Measurements from ENCODE around the gene CACNA2D3. TPM values are rescaled to one million over a fixed set of nuclear protein-coding genes. Genes with fewer than 3 reads are reported as not detected.

CACNA2D3 gene
- total RNA-seq, 1 donor from 2014 or later = 10.0 TPM

DNA sequence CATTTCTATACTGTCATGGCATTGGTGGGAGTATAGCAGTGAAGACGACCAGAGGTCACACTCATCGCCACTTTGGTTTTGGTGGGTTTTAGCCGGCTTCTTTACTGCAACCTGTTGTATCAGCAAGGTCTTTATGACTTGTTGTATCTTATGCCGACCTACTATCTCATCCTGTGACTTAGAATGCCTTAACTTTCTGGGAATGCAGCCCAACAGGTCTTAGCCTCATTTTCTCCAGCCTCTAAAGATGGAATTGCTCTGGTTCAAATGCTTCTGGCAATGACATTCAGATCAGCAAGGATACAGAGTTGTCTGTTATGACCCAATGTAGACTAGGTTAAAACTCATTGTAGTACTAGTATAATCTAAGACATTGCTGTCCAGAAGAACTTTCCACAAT, 860.5 kb downstream of the CACNA2D3 start:
- H3K36me3 Mint-ChIP-seq (ENCODE audit: unreplicated experiment) = no peaks in the 10 kb centered on the region
- no peak for DNase-seq
- H3K27me3 Mint-ChIP-seq (ENCODE audit: unreplicated experiment) = no peaks in the 10 kb centered on the region
- no peak for TF ChIP-seq CTCF (IDR thresholded peaks at IDR 0.05; ENCODE audit: partially characterized antibody, unreplicated experiment)
- no peak overlapping the region for H3K27ac Mint-ChIP-seq (ENCODE audit: unreplicated experiment)
- no peaks in the 10 kb centered on the region for H3K9me3 Mint-ChIP-seq (ENCODE audit: unreplicated experiment)
- peaks cover 5% of the 10 kb centered on the region for H3K4me1 Mint-ChIP-seq (ENCODE audit: low read depth, unreplicated experiment)
- H3K4me3 Mint-ChIP-seq (ENCODE audit: unreplicated experiment) = no peak overlapping the region

GRCh38 chr3:54983266-54984099, 861.1 kb downstream of the CACNA2D3 start:
- Mint-ChIP-seq H3K9me3 (ENCODE audit: unreplicated experiment) (no peaks in the 10 kb centered on the region), H3K36me3 (ENCODE audit: unreplicated experiment) (no peaks in the 10 kb centered on the region), H3K27me3 (ENCODE audit: unreplicated experiment) (no peaks in the 10 kb centered on the region), H3K4me1 (ENCODE audit: low read depth, unreplicated experiment) (peaks cover 5% of the 10 kb centered on the region), H3K4me3 (ENCODE audit: unreplicated experiment) (no peak overlapping the region), H3K27ac (ENCODE audit: unreplicated experiment) (no peak overlapping the region)
- no peak for DNase-seq
- no peak for TF ChIP-seq CTCF (IDR thresholded peaks at IDR 0.05; ENCODE audit: partially characterized antibody, unreplicated experiment)

DNA sequence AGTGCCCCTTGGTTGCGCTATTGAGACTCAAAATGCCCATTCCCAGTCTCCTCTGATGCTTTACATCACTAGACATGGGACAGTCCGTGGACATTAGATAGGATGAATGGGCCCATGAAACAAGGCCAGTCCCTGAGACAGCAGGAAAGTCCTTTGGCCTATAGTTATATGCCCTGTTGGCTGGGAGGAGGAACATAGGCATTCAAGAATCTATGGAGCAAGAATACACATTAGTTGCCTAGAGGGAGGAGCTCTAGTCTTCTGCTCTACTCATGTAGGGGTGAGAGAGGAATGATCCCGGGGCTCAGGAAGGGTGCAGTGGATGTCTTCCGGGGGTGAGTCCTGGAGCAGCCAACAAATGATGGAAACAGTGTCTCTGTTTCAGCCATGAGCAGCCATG, 863.5 kb downstream of the CACNA2D3 start:
- no peak overlapping the region for H3K4me3 Mint-ChIP-seq (ENCODE audit: unreplicated experiment)
- H3K9me3 Mint-ChIP-seq (ENCODE audit: unreplicated experiment) = no peaks in the 10 kb centered on the region
- no peaks in the 10 kb centered on the region for H3K27me3 Mint-ChIP-seq (ENCODE audit: unreplicated experiment)
- DNase-seq = no peak
- H3K27ac Mint-ChIP-seq (ENCODE audit: unreplicated experiment) = no peak overlapping the region
- TF ChIP-seq CTCF (IDR thresholded peaks at IDR 0.05; ENCODE audit: partially characterized antibody, unreplicated experiment) = no peak
- no peaks in the 10 kb centered on the region for H3K36me3 Mint-ChIP-seq (ENCODE audit: unreplicated experiment)
- H3K4me1 Mint-ChIP-seq (ENCODE audit: low read depth, unreplicated experiment) = peaks cover 5% of the 10 kb centered on the region

GRCh38 chr3:54986294-54986693, 863.9 kb downstream of the CACNA2D3 start:
- H3K27ac Mint-ChIP-seq (ENCODE audit: unreplicated experiment) = no peak overlapping the region
- no peak for TF ChIP-seq CTCF (IDR thresholded peaks at IDR 0.05; ENCODE audit: partially characterized antibody, unreplicated experiment)
- peaks cover 5% of the 10 kb centered on the region for H3K4me1 Mint-ChIP-seq (ENCODE audit: low read depth, unreplicated experiment)
- H3K4me3 Mint-ChIP-seq (ENCODE audit: unreplicated experiment) = no peak overlapping the region
- no peaks in the 10 kb centered on the region for H3K9me3 Mint-ChIP-seq (ENCODE audit: unreplicated experiment)
- no peak for DNase-seq
- H3K36me3 Mint-ChIP-seq (ENCODE audit: unreplicated experiment) = no peaks in the 10 kb centered on the region
- no peaks in the 10 kb centered on the region for H3K27me3 Mint-ChIP-seq (ENCODE audit: unreplicated experiment)

DNA sequence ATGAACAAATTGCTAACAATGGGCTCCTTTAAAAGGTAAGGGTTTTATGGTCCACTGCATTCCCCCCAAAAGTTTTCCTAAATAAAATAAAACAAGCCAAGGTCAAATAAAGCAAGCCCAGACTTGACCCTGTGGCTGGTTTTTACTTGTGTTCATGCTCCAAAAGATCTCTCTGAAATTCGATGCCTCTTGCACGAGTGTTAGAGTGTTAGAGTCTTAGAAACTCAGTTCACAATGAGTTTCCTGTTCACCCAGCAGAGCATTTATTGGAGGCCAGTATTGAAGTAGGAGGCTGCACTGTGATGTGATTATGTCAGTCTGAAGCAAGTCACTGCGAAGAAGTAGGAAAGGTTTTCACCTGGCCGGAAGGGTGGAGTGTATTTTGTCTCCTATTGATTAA, 865.4 kb downstream of the CACNA2D3 start:
- no peak for TF ChIP-seq CTCF (IDR thresholded peaks at IDR 0.05; ENCODE audit: partially characterized antibody, unreplicated experiment)
- H3K27ac Mint-ChIP-seq (ENCODE audit: unreplicated experiment) = no peak overlapping the region
- no peaks in the 10 kb centered on the region for H3K9me3 Mint-ChIP-seq (ENCODE audit: unreplicated experiment)

More for the DNA sequence above, 865.4 kb downstream of the CACNA2D3 start:
- no peak overlapping the region for H3K4me3 Mint-ChIP-seq (ENCODE audit: unreplicated experiment)
- no peak for DNase-seq
- peaks cover 5% of the 10 kb centered on the region for H3K4me1 Mint-ChIP-seq (ENCODE audit: low read depth, unreplicated experiment)
- H3K27me3 Mint-ChIP-seq (ENCODE audit: unreplicated experiment) = no peaks in the 10 kb centered on the region
- no peaks in the 10 kb centered on the region for H3K36me3 Mint-ChIP-seq (ENCODE audit: unreplicated experiment)
